Measurements from ENCODE around the gene DDX5.
"Not testable (repeated sequence)": the region's sequence is repeated elsewhere in the genome, so short reads cannot be mapped to it uniquely, and the experiment has no call there.

The DDX5 gene

DNA sequence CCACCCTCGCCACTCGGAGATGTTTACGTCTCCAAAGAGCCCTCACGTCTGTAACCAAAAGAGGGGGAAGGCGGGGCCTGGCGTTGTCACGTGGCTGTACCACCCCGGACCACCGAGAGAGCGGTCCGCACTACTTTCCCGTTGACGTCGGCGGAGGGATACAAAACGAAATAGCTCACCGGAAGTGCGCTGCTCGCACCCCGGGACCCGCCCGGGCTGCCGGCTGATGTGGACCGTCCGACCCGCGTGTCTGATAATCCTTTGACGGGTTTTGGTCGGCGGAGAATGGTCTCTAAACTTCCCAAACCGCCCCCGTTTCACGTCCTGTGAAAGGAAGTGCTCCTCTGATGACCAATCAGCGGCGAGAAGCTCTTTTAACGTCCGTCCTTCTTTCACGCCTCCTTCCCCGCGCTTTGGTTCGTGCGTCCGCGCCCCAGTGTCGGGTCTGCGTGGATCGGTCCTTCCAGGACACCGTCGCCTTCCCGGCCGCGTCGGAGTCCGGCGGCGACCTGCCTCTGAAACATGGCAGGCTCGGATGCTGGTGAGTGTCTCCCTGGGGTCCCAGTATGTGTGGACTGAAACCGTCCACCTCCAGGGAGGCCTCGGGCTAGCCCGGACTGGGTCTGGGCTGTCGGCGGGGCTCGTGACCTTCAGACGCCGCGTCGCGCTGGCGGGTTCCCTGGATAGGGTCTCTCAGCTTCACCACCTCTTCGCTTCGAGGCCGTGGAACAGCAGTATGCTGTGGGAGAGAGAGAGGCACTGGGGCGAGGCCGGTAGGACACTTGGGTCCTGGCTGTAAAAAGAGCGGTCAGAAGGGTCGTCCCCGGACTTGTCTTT, 705 bp upstream of the DDX5 start, which contains the start of gene CEP95:
Gene CEP95, plus strand, starts transcription at position 402 of the 837 bp plus-strand sequence. Its CDS starts 121 bp downstream, at position 523.
- FAIRE-seq = peak; percentile 82

DNA sequence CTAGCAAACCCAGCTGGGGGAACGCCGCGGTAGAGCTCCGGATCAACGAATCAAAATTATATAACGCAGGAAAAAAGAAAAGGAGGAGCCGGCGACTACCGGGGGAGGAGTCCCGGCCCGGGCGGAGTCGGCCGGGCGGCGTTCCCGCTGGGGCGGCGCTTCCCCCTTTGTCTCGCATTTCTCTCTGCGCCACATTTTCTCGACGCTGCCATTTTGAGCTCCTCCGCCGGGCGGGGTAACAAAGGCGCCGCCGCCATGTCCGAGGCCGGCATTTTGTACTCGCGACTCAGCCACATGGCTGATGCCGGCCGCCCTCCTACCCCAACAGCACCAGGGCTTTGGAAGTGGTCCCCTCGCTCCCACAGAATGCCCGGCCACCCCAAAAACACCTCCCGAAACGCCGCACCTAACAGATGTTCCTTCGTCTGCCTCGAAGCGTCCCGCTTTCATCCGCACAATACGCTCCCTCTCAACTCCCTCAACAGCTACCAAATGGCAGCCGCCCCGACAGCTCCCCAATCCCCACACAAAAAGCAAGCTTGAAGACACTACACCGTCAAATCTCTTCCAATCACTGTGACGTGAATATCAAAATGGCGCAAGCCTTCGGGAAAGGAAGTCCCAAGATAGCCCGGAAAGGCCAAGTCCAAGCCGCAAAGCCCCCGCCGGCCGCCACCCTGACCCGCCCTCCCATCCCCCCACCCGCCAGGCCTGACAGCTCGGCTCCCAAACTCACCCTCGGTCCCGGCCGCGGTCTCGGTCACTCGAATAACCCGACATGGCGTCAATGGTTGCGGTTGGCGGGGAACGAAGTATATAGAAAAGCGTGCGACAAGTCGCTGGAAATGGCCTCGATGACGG, 519 bp downstream of the DDX5 start:
- no peak for FAIRE-seq

DNA sequence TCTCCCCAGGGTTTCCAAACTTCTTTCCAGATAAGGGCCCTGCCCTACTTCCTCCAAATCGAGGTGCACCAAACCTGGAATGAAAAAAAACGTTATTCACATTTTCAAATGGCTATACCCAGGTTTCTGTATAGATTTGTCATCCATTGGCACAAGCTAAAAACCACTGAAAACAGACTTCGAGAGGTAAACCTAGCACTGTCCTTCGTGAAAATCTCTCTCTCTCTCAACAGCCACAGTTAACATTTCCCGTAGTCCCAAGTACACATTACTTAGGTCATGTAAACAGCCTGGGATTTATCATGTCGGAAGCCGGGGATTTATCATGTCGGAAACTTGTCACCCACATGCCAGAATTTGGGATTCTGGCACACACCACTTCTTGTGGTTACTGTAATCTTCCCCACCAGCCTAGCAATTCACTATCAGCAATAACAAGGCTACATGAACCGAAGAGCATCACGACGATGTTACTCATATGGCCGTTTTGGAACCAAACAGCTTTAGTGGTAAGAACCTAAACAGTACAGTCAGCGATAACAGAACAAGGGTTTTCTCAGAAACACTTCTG, 1.2 kb downstream of the DDX5 start:
- FAIRE-seq = no peak

DNA sequence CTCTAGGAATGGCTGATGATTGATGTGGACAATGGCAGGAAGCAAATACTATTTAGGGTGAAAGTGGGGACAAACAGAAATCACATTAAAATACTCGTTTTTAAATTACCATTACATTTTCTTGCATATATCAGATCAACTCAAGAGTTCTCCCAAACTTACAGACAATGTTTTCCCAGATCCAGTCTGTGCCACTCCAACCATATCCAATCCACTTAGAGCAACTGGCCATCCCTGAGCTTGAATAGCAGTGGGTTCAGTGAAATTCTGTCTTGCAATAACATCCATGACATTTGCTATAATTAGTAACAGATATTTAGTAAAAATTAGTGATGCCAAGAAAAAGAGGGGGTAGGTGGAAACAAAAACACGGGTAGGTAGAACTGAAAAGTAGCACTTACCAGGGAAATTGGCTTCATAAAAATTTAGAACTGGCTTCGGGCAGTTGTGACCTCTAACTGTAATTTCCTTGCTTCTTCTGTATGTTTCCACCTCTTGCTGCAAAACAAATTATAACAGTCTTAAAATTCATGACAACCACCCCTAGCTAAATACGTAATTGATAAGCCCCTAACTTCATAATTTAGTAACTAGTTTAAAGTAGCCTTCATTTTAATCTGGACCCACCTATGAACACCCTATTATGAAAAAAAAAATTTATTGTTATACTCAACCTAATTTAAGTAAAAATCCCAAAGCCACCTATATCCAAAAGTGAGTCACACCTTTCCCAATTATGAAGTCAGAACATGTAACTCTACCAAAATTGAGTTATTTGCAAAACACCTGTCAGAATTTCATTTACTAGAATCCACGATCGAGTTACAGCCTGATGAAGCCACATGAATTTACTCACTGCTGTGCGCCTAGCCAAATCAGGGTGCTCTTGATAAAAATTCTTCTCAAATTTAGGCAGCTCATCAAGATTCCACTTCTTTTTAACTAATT, 2.0 kb downstream of the DDX5 start:
- no peak for FAIRE-seq

DNA sequence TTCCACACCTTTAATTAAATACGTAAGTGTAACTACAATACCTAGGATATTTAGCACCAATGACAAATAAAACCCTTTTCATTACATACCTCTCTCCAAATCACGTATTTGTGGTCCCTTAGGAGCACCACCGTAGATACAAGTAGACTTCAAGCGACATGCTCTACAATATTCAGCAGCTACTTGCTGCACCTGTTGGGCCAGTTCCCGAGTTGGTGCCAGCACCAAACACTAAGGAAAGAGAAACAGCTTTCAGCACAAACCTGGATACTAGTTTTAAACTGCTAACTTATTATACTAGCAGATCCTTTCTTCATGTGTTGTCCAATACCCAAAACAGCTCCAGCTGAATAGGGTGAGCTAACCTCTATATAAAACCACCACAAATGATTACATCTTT, 2.7 kb downstream of the DDX5 start:
- no peak for FAIRE-seq

DNA sequence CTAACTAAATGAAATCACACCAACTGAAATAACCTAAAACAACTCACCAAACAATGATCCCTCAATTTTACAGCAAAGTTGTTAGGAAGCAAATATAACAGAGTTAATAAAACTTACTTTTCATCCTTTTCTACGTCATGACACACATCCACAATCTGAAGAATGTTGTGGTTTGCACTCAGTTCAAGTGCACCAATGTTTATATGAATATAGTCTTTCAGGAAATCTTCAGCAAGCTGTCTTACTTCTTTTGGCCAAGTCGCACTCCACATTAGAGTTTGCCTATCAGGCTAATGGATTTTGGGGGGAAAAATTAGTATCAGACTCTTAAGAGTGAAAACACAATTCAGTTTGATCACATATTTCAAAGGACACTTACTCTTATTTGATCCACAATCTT, 3.3 kb downstream of the DDX5 start:
- no peak for FAIRE-seq

DNA sequence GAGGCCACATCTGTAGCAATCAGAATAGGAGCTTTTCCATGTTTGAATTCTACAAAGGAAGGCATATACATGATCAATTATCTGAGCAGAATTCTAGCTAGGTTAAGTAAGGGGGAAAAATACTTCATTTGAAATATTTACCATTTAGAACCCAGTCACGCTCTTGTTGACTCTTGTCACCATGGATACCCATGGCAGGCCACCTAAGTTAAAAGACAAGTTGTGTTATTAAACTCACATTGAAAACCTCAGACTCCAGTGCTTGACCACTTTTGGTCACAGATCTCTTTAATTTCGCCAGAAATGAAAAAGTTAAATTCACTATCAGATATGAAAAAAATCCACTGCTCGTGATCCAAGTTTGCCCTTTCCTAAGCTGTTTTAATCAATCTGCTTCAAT, 4.1 kb downstream of the DDX5 start:
- FAIRE-seq = no peak

DNA sequence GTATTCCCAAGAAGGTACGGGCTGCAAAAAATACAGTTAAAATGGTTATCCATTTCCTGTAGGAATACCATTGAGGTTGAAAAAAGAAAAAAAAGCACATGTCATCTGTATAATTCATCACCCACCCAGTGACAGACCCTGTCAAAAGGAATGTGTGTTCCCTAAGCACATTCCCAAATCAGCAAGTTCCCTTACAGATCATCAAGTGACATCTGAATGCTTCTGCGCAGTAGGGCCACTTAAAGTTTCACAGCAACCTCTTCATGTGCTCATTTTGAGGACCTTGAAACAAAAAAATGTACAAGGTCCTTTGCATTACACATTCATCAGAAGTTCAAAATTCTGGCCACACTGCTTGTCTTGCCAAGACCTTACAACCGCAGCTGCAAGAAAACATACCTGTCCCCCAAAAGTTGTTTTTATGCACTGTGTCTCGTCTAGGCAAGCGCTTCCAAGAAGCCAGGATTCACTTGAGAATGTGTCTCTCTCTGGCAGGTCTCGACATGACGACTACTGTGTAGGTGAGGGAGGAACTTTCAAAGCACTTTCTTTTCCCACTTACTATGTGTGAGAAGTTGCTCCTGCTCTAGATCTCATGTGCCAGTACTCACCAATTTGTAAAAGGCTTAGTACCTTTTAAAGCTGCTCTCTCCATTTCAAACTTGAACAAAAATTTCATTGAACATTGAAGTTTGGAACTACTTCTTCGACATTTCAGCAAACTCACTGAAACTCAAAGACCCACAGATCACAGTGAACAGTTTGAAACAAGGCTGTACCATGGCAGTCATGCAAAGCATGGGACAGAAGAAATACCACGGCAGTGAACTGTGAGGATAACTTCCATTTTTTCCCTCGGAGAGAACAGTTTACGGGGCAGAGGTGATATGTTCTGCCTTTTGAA, 5.0 kb downstream of the DDX5 start:
- no peak for FAIRE-seq

DNA sequence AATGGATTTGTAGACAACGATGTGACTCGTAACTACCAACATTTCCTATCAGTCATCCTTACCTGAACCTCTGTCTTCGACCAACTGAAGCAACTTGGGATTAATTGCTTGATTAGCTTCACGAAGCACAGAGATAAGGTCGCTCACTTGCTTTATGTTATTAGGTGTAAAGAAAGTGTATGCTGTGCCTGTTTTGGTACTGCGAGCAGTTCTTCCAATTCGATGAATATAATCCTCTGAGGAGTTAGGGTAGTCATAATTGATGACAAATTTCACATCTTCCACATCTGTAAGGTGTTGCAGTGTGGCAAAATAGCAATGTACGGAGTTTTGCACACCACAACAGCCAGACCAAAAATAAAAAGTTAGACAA, 5.6 kb downstream of the DDX5 start:
- no peak for FAIRE-seq

DNA sequence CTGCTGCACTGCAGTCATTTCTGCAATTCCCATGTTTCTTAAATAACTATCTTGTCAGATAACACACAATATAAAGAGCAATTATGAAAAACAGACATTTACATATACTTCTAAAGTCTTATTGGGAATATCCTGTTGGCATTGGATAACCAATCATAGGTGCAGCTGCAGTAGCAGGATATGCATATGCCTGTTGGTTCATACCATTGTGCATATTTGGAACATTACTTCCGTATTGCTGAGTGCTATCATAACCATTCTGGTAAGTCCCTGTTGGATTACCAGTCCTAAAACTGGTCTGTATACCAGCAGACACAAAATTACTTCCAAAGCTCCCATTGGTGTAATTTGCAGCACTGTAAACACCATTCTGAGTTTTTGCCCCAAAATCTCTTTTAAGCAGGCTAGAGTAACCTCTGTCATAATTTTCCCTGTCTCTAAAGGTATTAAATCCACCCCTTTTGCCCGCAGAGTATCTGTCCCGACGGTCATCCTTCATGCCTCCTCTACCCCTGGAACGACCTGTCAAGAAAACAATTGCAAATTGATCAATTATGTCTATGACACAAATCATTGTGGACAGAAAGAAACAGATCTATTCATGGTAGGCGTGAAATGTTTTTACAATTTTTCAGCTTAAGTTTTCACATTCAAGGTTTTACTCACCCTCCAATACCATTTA, 6.1 kb downstream of the DDX5 start:
- no peak for FAIRE-seq

DNA sequence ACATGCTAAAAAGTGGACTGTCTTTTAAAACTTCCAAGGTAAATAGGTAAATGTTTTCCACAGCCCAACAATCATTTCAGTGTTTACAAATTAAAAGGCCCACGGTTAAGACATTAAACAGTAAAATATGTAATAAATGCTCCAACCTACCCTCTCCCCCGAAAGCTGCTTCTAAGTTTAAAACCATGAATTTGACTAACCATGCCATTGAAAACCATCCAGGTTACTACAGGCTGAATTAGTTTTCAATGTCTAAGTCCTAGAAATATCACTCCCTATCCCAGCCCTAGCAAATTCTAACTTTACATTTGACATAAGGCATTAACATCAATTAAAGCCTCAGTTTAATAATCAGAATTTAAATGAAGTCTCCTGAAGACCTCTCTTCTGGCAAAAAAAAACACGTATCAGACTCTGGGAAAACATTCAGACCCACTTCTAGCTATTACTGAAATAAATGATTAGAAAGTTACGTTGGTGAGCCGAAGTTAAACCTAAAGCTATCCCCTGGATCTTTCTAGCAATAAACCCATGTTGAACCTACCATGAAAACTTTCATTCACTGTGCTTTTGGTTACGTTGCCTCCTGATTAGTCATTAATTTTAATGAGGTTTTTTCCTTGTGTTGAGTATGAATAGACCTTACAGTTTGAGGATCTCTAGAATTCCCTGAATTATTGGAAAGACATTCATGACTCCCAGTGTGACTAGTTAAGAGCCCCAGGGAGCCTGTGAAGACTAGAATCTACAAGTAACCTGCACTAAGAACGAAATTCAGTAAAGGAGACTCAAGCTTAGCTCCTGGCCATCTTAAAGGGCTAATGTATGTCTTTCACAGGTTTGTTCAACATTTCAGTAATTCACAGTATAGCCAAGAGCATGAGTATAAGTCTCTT, 7.5 kb downstream of the DDX5 start:
- FAIRE-seq = peak; percentile 76

DNA sequence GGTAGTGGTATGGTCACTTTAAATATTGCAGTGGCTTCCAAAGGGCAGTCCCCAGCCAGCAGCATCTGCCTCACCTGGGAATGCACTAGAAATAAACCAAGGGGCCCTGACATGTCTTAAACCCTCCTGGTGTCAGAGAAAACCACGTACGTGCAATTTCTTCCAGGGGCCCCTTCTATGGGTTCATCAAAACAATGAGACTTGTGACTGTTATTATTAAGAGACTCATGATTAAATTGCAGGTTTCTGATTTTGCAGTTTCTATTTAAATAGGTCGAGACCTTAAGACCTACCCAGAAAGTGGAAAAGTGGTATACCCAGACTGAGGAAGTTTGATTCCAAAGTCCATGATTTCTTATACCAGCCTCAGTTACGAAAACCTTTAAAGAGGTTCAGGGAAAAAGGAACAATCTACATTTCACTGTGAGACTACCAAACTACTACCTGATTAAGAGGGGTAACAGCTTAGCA, 8.5 kb downstream of the DDX5 start:
- FAIRE-seq = no peak

DNA sequence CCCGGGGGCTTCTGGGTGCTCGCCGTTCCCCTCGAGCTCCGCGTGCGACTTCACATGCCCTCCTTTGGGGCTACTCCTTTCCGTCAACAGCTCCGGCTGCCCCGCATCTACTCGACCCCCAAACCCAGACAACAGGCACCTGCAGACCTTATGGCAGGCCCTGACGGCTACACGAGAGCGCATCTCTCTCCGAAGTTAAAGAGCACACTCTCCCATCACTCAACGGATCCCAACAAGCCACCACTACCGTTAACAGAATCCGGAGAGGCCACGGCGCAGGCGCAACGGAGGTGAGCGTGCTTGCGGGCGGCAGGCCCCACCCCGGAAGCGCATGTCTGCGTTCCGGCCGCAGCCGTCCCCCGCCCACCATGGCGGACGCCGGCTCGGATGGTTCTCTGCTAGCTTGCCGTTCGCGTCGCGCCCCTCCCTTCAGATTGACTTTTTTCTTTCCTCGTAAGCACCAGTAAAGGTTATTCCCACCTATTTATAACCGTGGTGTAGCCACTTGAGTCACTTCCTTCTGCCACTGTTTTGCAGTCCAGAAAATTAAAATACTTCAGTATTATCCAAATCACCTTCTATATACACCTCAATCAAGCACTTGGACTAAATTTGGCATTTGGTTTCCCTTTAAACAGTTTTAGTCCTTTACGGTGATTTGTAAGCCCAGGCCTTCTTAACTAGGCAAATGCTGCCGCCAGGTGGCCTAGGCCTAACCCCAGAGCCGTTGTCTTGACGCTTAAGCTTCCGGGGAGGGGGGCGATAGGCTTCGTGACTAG, 9.1 kb downstream of the DDX5 start, which contains the start of gene POLG2:
Gene POLG2, minus strand, starts transcription at position 269 of the 779 bp plus-strand sequence. Its CDS starts 86 bp downstream, at position 183.
- FAIRE-seq = peak; percentile 96

DNA sequence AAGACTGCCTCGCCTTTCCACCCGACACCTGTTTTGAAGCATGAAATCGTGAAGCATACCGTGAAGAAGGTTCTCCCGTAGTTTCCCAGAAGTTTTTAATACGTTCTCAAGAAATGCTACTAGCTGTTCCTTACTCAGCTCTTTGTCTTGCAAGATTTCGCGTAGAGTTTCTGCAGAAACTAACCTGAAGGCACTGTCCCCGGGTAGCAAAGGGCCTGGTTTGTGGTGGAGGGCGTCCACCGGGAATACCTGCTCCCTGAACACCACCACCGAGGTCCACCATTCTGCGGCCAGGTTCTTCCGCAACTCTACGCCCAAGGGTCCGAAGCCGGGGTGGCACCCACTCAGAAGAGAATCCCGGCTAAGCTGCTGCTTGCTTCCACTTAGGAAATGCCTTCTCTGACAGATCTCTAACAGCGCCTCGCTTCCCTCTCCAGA, 9.7 kb downstream of the DDX5 start:
- no peak for FAIRE-seq

DNA sequence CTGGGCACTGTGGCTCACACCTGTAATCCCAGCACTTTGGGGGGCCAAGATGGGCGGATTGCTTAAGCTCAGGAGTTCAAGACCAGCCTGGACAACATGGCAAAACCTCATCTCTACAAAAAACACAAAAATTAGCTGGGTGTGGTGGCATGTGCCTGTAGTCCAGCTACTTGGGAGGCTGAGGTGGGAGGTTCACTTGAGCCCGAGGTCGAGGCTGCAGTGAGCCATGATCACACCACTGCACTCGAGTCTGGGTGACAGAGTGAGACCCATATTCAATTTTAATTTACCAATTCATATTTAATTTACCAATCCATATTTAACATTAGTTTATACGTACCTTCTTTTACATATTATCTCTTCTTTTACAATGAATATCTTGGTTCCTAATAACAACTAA, 10.8 kb downstream of the DDX5 start:
- FAIRE-seq = not testable (repeated sequence)

DNA sequence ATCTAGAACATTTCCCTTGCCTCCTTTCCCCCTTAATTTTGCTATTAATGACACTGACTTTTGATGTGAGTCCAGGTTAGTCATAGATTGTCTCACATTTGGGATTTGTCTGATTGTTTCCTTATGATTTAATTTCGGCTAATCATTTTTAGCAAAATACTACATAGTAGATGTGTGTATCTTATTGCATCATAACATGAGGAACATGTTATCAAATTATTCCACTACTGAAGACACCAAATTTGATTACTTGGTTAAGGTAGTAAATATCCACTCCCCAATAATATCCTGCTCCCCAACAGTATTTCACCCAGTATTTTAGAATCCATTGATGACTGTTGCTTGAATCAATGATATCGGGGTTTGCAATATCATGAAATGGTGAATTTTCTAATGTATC, 12.0 kb downstream of the DDX5 start:
- no peak for FAIRE-seq

DNA sequence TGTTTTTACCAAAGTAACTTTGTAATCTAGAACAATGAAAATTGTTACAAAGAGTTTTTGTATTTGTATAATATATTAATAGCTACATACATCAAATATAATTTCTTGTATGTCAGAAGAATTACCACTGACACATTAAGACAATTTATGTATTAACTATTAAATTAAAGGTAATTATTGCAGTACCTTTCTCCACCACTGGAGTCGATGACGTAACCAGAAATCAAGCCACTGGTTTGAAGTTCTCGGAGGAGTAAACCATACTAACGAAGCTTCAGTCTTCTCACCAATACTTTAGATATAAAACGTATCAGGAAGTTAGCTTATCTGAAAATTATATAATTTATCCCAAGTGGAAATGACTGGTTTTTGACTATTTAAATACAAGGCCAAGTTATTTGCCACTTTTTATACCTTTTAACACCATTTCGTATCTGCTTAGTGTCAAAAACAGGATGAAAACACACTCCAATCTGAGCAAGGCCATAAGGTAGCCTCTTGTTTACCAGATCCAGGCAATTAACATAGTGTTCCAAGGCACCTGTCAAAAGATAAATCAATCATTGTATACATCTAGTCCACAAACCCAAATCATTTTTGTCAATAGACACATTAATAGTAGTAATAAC, 13.5 kb downstream of the DDX5 start:
- peak; percentile 11 for FAIRE-seq

DNA sequence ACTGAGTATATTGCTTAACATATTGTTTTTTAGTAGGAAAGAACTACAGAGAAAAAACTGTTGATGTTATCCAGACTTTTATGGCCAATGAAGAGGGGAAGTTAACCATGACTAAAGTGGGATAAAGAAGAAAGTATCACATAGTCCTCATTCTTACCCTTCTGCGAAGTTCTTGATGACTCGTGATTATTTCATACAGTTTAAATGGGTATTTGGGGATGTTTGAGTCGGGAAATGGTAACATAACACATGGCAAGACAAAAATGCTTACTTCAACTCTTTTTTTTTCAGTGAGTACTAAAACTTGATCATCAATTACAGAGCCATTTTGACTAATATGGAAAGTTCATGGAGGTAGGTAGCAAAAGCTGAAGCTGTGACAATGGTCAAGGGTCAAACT, 14.1 kb downstream of the DDX5 start:
- no peak for FAIRE-seq

All from G401.6 (cell line).